ENCODE measurements around the gene FANCC.

The FANCC gene

GRCh38 chr9:95133325-95133705 is 184.2 kb downstream of the FANCC start:
- H3K4me1 ChIP-seq (ENCODE audit: control insufficient read depth, insufficient read depth, low read depth, low read length): peaks cover 17% of the 10 kb centered on the region
- no peak overlapping the region for H3K4ac ChIP-seq (ENCODE audit: low read depth in 1 of 2, low read length in 2 of 2)
- no peak overlapping the region for H2BK120ac ChIP-seq (ENCODE audit: low read depth, low read length)
- no peak overlapping the region for H2BK15ac ChIP-seq (ENCODE audit: low read depth, poor library complexity, severe bottlenecking)
- H3K79me1 ChIP-seq (replicated peaks; ENCODE audit: low read length, poor library complexity, severe bottlenecking): no peaks in the 10 kb centered on the region
- H4K8ac ChIP-seq (ENCODE audit: low read length): no peak overlapping the region
- DNase-seq: no peak
- no peak overlapping the region for H3K18ac ChIP-seq (ENCODE audit: low read depth in 1 of 2, low read length in 2 of 2)
- no peak overlapping the region for H3K14ac ChIP-seq (ENCODE audit: low read length in 2 of 2)
- no peak overlapping the region for H2AK5ac ChIP-seq (ENCODE audit: low read length, severe bottlenecking)
- H3K9me3 ChIP-seq (ENCODE audit: control insufficient read depth, low read length): no peaks in the 10 kb centered on the region
- H3K9ac ChIP-seq (ENCODE audit: low read length): no peak overlapping the region
- H3K27me3 ChIP-seq (ENCODE audit: control insufficient read depth in 1 of 2, insufficient read depth in 1 of 2, low read length in 2 of 2): no peaks in the 10 kb centered on the region
- H2BK5ac ChIP-seq (ENCODE audit: low read depth, low read length, poor library complexity, severe bottlenecking): no peak overlapping the region
- H3K4me3 ChIP-seq (ENCODE audit: insufficient read depth in 1 of 2, low read depth in 1 of 2, low read length in 2 of 2): no peak overlapping the region
- H3K23ac ChIP-seq (ENCODE audit: low read length in 2 of 2): no peak overlapping the region
- WGBS: 50% methylated on average over 4 of the region's 4 CpGs
- no peak overlapping the region for H2AFZ ChIP-seq (ENCODE audit: low read depth, low read length)
- peaks cover 0 to 12% of the 10 kb centered on the region in 2 experiments for H3K36me3 ChIP-seq (ENCODE audit: control insufficient read depth in 1 of 2, insufficient read depth in 2 of 2, low read depth in 1 of 2, low read length in 2 of 2)
- H2BK12ac ChIP-seq (ENCODE audit: low read length in 2 of 2): no peak overlapping the region
- no peak overlapping the region for H3K4me2 ChIP-seq (ENCODE audit: low read length, poor library complexity, severe bottlenecking)
- no peak overlapping the region for H3K27ac ChIP-seq (ENCODE audit: low read length, poor library complexity, severe bottlenecking)
- no peak overlapping the region for H4K91ac ChIP-seq (ENCODE audit: low read length)

GRCh38 chr9:95132366-95133324 is 184.9 kb downstream of the FANCC start:
- H3K27me3 ChIP-seq (ENCODE audit: control insufficient read depth in 1 of 2, insufficient read depth in 1 of 2, low read length in 2 of 2): no peaks in the 10 kb centered on the region
- no peaks in the 10 kb centered on the region for H3K79me1 ChIP-seq (replicated peaks; ENCODE audit: low read length, poor library complexity, severe bottlenecking)
- 60% methylated on average over 13 of the region's 17 CpGs for WGBS
- H3K4me1 ChIP-seq (ENCODE audit: control insufficient read depth, insufficient read depth, low read depth, low read length): peaks cover 17% of the 10 kb centered on the region
- DNase-seq: peak; percentile 77
- H2AFZ ChIP-seq (ENCODE audit: low read depth, low read length): no peak overlapping the region
- no peak overlapping the region for H3K9ac ChIP-seq (ENCODE audit: low read length)
- no peak overlapping the region for H2AK5ac ChIP-seq (ENCODE audit: low read length, severe bottlenecking)
- H3K4ac ChIP-seq (ENCODE audit: low read depth in 1 of 2, low read length in 2 of 2): peak overlapping the region in 1 of 2 experiments; percentile 33
- no peak overlapping the region for H4K8ac ChIP-seq (ENCODE audit: low read length)
- H3K4me2 ChIP-seq (ENCODE audit: low read length, poor library complexity, severe bottlenecking): no peak overlapping the region
- H3K4me3 ChIP-seq (ENCODE audit: insufficient read depth in 1 of 2, low read depth in 1 of 2, low read length in 2 of 2): no peak overlapping the region
- H3K14ac ChIP-seq (ENCODE audit: low read length in 2 of 2): no peak overlapping the region
- no peak overlapping the region for H2BK15ac ChIP-seq (ENCODE audit: low read depth, poor library complexity, severe bottlenecking)
- no peak overlapping the region for H3K27ac ChIP-seq (ENCODE audit: low read length, poor library complexity, severe bottlenecking)
- H3K9me3 ChIP-seq (ENCODE audit: control insufficient read depth, low read length): no peaks in the 10 kb centered on the region
- no peak overlapping the region for H4K91ac ChIP-seq (ENCODE audit: low read length)
- H2BK5ac ChIP-seq (ENCODE audit: low read depth, low read length, poor library complexity, severe bottlenecking): no peak overlapping the region
- H3K23ac ChIP-seq (ENCODE audit: low read length in 2 of 2): no peak overlapping the region
- no peak overlapping the region for H3K18ac ChIP-seq (ENCODE audit: low read depth in 1 of 2, low read length in 2 of 2)
- H3K36me3 ChIP-seq (ENCODE audit: control insufficient read depth in 1 of 2, insufficient read depth in 2 of 2, low read depth in 1 of 2, low read length in 2 of 2): peaks cover 0 to 6% of the 10 kb centered on the region in 2 experiments
- H2BK12ac ChIP-seq (ENCODE audit: low read length in 2 of 2): peak overlapping the region in 1 of 2 experiments; percentile 35
- H2BK120ac ChIP-seq (ENCODE audit: low read depth, low read length): no peak overlapping the region

- Histone ChIP-seq H3K27ac (ENCODE audit: low read length, poor library complexity, severe bottlenecking) (no peak overlapping the region), H3K4me3 (ENCODE audit: insufficient read depth in 1 of 2, low read depth in 1 of 2, low read length in 2 of 2) (no peak overlapping the region), H2BK5ac (ENCODE audit: low read depth, low read length, poor library complexity, severe bottlenecking) (no peak overlapping the region), H3K4ac (ENCODE audit: low read depth in 1 of 2, low read length in 2 of 2) (no peak overlapping the region), H3K14ac (ENCODE audit: low read length in 2 of 2) (no peak overlapping the region), H3K9ac (ENCODE audit: low read length) (no peak overlapping the region), H2BK12ac (ENCODE audit: low read length in 2 of 2) (peak overlapping the region in 1 of 2 experiments; percentile 3), H2AFZ (ENCODE audit: low read depth, low read length) (no peak overlapping the region), H2BK15ac (ENCODE audit: low read depth, poor library complexity, severe bottlenecking) (no peak overlapping the region), H3K79me1 (replicated peaks; ENCODE audit: low read length, poor library complexity, severe bottlenecking) (no peaks in the 10 kb centered on the region), H3K9me3 (ENCODE audit: control insufficient read depth, low read length) (no peaks in the 10 kb centered on the region), H4K8ac (ENCODE audit: low read length) (peak overlapping the region; percentile 66), H3K4me1 (ENCODE audit: control insufficient read depth, insufficient read depth, low read depth, low read length) (peaks cover 18% of the 10 kb centered on the region), H4K91ac (ENCODE audit: low read length) (peak overlapping the region; percentile 52), H2AK5ac (ENCODE audit: low read length, severe bottlenecking) (no peak overlapping the region), H3K23ac (ENCODE audit: low read length in 2 of 2) (no peak overlapping the region), H3K36me3 (ENCODE audit: control insufficient read depth in 1 of 2, insufficient read depth in 2 of 2, low read depth in 1 of 2, low read length in 2 of 2) (no peaks in the 10 kb centered on the region), H3K27me3 (ENCODE audit: control insufficient read depth in 1 of 2, insufficient read depth in 1 of 2, low read length in 2 of 2) (no peaks in the 10 kb centered on the region), H2BK120ac (ENCODE audit: low read depth, low read length) (no peak overlapping the region), H3K4me2 (ENCODE audit: low read length, poor library complexity, severe bottlenecking) (no peak overlapping the region), H3K18ac (ENCODE audit: low read depth in 1 of 2, low read length in 2 of 2) (peak overlapping the region in 1 of 2 experiments; percentile 58)
- WGBS: 35% methylated on average over 7 of the region's 7 CpGs
- peak; percentile 74 for DNase-seq
These were observed 186.2 kb downstream of the FANCC start for GRCh38 chr9:95131023-95131943.

GRCh38 chr9:95130484-95130883 is 187.0 kb downstream of the FANCC start:
- Histone ChIP-seq H3K4me2 (ENCODE audit: low read length, poor library complexity, severe bottlenecking) (no peak overlapping the region), H3K14ac (ENCODE audit: low read length in 2 of 2) (no peak overlapping the region), H3K27ac (ENCODE audit: low read length, poor library complexity, severe bottlenecking) (no peak overlapping the region), H3K9ac (ENCODE audit: low read length) (no peak overlapping the region), H3K4me3 (ENCODE audit: insufficient read depth in 1 of 2, low read depth in 1 of 2, low read length in 2 of 2) (no peak overlapping the region), H3K79me1 (replicated peaks; ENCODE audit: low read length, poor library complexity, severe bottlenecking) (no peaks in the 10 kb centered on the region), H2AK5ac (ENCODE audit: low read length, severe bottlenecking) (no peak overlapping the region), H3K18ac (ENCODE audit: low read depth in 1 of 2, low read length in 2 of 2) (no peak overlapping the region), H4K8ac (ENCODE audit: low read length) (no peak overlapping the region), H3K4ac (ENCODE audit: low read depth in 1 of 2, low read length in 2 of 2) (no peak overlapping the region), H3K9me3 (ENCODE audit: control insufficient read depth, low read length) (no peaks in the 10 kb centered on the region), H3K36me3 (ENCODE audit: control insufficient read depth in 1 of 2, insufficient read depth in 2 of 2, low read depth in 1 of 2, low read length in 2 of 2) (no peaks in the 10 kb centered on the region), H2BK5ac (ENCODE audit: low read depth, low read length, poor library complexity, severe bottlenecking) (no peak overlapping the region), H2BK15ac (ENCODE audit: low read depth, poor library complexity, severe bottlenecking) (no peak overlapping the region), H4K91ac (ENCODE audit: low read length) (no peak overlapping the region), H3K23ac (ENCODE audit: low read length in 2 of 2) (no peak overlapping the region), H2BK12ac (ENCODE audit: low read length in 2 of 2) (no peak overlapping the region), H3K27me3 (ENCODE audit: control insufficient read depth in 1 of 2, insufficient read depth in 1 of 2, low read length in 2 of 2) (no peaks in the 10 kb centered on the region), H3K4me1 (ENCODE audit: control insufficient read depth, insufficient read depth, low read depth, low read length) (peaks cover 17% of the 10 kb centered on the region), H2AFZ (ENCODE audit: low read depth, low read length) (no peak overlapping the region), H2BK120ac (ENCODE audit: low read depth, low read length) (no peak overlapping the region)
- WGBS: 78% methylated on average over 4 of the region's 5 CpGs
- DNase-seq: no peak

Data from mesenchymal stem cell (in vitro differentiated cells and primary cell).